NCI-H1436 treated with DMSO at 0.1 percent for 48 hours (cell line): ENCODE measurements around the gene ATXN2.

Experiments
- DNase-seq: peaks from one replicate; lab custom pipeline; 2025; lab: John Stamatoyannopoulos, UW

Gene ATXN2

DNA sequence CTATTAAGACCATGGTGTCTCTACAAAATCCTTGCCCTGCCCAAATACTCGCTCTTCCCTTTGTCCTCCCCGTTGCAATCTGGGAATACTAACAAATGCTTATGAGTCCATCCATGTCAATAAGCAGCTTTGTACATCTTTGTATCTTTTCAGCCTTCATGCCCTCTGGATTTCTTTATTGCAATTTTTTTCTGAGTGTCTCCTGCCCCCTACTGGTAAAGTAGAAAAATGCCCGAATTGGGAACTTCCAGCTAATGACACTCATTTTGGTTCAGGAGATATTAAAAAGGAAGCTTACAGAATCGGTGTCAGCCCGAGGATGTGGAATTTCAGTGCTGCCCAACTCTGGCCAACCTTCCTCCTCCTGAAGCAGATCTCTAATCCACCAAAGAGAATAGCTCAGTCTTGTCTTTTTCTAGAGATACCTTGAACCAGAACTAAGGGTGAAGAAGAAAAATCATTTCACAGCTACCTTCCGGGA lies 147.4 kb downstream of the ATXN2 start:
- DNase-seq, result peak; percentile 9

DNA sequence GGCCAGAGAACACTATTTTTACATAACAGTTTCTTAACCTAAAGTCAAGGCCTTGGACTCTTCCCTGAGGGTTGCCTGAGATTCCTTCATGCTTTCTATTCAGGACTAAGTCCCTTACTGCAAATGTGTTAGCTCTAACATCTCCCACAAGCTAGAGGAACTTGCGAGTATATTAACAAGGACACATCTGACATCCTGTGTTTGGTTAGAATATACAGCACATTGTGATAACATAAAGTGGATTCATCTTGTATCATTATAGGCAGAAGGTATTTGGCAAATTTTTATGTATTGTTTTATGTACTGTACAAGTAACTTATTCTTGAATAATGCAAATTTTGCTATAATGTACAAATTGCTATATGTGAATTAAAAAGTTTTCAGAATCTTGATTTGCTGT lies 147.9 kb downstream of the ATXN2 start:
- no peak for DNase-seq

DNA sequence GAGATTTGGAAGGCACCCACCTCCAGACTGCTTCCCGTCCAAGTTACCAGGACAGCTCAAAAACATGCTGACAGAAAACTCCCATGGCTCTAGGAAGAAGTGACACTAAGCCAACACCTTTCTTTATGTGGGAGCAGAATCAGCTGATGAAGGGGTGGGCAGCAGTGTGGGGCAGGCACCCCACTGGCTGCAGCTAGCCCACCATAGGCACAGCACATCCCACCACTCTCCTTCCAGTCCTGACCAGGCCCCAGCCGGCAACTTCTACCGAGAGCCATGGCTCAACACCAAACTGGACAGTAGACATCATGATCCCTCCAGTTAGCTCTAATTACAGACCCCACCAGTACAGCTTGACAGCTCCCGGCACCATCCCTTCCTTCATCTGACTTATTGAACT lies 148.4 kb downstream of the ATXN2 start:
- DNase-seq, result no peak

DNA sequence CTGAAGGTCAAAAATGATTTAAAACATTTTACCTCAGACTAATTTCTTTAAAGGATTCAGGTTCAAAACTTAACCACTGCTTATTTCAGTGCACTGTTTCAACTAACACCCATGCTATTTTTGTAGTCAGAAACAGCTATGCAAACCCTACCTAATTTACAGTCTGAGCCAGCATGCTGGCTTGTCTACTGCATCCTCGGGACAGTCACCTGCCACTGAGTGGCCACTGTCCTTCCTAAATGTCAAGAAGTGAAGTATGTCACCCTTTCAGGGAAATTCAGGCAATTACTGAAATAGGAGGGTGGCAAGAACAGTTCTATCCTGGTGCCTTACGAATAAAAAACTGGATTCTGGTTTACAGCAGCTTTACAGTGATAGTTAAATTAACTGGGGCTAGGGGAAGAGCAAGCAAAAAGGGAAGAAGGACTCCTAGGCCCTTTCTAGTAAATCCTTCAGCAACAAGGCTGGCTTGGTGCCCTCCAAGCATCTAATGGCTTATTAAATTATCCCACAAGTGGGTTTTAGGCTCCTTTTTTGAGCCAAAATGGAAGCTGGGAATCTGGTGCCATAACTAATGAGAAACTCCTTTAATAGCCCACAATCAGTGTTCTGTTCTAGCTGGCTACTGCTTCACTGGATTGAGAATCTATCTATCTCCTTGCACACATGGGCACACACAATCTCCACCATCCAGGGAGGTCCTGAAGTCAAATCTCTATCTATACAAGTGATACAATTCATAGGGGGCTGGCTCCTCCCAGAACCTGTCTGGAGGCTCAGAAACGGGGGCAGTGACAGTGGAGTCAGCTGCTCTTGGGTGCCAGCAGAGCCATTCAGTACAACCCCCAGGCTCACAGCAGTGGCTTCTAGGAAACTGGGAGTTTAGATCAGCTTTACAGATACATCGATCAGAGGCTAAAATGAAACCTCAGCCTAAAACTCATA lies 150.0 kb downstream of the ATXN2 start:
- no peak for DNase-seq

DNA sequence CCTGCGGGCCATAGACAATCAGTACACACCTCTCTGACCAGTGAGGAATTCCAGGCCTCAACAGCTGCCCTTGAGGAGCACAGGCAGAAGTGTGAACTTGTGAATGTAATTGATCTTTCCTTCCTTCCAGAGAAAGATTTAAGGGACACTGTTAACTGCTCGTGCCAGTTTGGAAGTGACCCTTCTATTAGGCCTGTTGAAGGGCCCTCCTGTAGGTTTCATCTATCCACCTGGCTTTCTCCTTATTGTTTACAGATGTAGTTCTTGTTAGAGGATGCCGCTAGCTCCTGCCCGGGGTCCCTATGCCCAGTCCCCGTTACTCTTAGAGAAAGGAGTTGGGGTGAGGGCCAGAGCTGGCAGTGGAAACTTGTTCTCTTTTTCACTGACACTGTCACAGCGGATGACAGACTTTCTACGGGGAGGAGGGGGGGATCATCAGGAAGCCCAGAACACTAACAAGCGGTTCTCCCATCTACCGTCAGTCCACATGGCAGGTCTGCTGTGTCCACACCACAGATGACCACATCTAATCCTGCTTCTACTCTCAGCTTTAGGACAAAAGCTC lies 150.8 kb downstream of the ATXN2 start:
- no peak for DNase-seq

DNA sequence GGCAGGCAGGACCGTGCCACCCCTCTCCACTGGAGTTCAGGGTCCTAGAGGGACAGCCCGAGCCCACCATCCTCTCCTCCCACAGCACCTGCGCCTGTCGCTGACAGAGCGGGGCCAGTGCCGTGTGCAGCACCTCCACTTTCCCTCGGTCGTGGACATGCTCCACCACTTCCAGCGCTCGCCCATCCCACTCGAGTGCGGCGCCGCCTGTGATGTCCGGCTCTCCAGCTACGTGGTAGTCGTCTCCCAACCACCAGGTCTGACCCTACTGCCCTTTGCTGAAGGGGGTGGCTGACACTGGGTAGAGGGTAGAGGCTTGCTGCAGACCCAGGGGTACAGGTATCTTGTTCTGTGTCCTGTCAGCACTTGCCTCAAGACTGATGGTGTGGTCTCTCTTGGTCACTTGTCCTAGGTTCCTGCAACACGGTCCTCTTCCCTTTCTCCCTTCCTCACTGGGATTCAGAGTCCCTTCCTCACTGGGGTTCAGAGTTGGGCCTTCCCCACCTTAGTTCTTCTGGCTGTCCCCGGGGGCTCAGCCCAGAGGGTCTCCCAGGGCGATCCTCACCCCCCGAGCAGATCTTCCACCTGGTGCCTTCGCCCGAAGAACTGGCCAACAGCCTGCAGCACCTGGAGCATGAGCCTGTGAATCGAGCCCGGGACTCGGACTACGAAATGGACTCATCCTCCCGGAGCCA lies 151.4 kb downstream of the ATXN2 start:
- no peak for DNase-seq

DNA sequence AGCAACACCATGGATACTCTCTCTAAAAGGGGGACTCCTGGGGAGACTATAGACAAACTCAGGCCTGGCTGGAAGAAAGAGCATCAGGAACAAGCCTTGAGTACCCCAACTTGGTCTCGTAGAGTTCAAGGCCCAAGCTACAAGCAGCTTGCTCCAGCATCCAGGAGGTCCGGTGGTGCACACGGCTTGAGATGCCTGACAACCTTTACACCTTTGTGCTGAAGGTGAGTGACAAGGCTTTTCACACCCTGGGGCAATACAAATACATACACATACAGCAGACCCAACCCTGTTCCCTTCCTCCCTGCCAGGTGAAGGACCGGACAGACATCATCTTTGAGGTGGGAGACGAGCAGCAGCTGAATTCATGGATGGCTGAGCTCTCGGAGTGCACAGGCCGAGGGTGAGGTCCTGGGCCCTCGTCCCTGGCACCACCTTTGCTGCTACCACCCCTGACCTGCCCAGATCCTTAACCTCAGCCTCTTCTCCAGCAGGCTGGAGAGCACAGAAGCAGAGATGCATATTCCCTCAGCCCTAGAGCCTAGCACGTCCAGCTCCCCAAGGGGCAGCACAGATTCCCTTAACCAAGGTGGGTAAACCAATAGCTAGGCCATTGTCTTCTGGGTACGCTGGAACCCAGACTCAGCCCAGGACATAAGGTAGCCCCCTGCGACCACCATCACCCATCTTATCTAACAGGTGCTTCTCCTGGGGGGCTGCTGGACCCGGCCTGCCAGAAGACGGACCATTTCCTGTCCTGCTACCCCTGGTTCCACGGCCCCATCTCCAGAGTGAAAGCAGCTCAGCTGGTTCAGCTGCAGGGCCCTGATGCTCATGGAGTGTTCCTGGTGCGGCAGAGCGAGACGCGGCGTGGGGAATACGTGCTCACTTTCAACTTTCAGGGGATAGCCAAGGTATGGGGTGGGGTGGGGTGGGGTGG lies 152.2 kb downstream of the ATXN2 start:
- DNase-seq, result no peak

DNA sequence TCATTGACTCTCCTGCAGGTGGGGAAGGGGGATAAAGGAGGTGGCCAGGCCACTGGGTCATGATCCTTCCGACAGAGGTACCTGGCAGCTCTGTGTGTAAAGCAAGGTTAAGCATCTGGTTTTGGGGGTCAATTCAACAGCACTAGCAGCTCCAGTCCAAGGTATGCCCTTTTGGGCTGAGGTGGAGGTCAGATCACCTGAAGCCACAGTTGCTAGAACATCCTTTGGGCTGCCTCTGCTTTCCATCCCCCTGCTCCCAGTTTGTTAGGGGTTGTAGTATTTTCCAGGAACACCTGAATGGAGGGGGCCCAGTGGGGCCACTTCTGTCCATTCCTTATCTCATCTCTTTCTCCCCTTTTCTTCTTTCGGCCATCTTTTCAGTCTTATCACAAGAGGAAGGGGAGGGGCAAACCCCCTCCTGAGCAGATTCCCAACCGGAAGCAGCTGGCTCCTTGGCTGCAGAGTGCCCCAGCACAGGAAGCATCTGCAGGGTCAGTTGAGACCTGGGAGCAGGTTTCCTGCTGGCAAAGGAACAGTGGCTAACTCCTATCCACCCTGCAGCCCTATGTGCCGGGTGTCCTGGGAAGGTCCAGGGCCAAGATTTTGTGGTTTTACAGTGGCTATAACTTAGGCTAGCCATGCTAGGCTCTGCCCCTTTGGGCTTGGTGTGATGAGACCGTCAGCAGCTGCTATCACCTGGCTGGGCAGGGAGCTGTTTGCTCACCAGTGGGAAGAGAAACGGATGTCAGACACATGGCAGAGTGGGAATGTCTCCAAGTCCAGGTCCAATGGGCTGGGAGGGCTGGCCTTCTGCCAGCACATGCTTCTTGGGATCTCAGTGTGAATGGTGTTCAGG lies 153.2 kb downstream of the ATXN2 start:
- no peak for DNase-seq

DNA sequence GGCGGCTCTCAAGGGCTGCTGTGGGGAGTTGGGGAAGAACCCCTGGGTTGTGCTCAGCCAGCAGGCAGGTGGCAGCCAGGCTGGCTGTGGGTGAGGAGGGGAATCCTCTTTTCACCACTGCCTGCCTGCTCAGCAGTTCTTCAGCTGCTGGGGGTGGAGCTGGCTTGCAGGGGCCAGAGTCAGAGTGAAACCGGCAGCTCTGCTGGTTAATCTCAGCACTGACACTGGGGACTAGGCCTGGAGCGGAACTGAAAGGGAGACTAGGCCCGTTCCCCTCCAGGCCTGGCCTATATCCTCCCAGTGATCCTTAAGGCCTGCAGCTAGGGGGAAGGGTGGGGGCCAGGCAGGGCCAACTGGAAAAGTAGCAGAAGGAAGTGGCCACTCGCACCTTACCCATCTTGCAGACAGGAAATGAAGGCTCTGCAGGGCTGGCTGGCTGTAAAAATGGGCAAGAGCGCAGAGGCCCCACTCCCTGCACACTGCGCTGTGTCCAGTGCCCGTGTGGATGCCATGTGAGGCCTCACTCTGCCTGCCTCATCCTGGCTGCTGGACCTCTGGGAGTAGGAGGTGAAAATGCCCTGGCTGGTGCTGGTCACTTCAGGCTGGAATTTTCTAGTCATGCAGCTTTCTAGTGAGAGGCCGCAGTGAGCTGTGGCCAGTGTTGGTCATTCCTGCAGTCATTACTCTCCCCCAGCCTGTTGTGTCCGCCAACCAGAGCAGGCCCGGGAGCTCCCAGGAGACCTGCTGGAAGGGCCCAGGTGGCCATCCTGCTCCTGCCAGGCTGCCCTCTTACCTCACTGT lies 154.0 kb downstream of the ATXN2 start:
- DNase-seq, result no peak

DNA sequence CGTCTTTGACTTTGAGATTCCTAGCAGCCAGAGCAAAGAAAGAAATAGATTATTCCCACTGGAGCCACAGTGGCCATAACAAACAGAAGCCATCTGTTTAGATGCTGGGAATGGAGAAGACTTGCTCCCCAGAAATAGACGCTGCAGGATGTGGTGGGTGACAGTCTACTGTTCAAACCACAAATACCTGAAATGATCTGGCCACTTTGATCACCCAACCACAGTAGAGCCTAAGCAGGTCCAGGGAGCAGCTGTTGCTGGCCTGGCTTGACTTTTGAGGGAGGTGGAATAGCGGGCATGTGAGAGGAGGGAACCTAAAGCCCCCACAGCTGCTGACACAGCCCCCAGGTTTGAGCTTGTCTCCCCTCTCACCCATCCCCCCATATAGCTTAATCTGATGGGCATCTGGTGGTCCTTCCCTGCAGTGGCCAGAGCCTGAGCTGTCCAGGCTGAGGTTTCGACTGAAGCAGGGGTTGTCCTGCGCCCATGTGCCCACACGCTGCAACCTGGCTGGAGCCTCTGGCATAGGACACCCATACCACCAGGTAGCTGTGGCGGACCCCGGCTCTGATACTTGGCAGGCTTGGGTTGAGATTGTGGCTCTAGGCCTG lies 154.7 kb downstream of the ATXN2 start:
- no peak for DNase-seq

DNA sequence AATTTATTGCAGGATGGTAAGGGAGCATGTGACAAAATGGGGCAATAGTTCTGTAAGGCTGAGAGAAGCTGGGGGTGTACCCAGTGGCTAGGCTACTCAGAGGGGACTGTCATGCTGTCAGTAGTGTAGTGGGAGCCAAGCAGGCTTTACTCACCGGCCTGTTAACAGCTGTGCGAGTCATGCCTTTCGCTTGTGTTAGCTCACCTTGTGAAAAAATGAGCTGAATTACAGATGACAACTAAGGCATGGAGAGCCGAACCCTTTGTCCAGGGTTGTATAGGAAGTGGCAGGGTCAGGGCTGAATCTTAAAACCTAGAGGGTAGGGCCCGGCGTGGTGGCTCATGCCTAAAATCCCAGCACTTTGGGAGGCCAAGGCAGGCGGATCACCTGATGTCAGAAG lies 155.5 kb downstream of the ATXN2 start:
- DNase-seq, result no peak

DNA sequence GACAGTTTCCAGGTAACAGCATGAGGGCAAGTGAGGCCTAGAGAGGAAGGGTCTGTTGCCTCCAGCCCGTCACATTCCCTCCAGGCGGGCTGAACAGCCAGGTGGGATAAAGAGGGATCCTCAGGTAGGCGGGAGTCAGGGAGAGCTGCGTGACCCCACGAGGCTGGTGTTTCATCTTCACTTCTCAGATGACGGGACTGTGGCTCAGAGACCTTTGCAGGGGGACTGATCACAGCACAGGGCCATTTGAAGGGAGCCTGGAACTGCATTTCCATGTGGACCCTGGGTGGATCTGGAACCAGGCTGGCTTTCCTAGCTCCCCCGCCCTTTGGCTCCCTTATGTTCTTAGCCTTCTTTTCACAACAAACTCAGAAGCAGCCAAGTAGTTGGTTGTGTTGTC lies 156.0 kb downstream of the ATXN2 start:
- DNase-seq, result no peak

DNA sequence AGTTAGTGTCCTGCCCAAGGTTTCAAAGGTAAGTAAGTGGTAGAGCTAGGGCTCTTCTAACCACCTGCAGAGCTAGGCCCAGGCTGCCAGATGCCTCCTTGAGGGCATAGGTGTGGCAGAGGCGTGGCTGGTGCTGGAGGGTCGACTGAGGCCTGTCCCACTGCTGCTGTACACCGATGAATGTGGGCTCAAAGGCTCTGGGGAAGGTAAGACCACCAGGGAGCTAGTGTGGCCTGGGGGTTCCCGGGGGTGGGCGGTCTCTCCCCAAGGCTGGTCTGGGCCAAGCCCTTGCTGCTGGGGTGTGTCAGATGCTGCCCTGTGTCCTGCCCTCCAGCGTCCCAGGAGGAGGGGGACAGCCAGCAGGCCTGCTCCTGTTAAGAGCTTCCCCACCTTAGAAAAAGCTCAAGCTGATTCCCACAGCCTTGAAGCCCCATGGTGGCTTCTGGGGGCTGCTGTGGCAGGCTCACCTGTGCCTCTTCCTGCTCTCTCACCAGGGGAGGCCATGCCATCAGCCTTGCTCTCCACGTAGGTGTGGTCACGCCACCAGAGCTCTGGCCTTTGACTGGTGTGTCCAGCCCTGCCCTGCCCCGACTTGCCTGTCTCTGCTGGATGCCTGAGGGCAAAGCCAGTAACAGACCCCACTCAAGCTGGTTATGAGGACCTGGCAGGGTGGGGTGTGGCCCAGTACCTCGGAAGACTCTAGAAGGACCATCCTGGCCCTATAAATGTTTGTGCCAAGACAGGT lies 156.6 kb downstream of the ATXN2 start:
- DNase-seq, result no peak

DNA sequence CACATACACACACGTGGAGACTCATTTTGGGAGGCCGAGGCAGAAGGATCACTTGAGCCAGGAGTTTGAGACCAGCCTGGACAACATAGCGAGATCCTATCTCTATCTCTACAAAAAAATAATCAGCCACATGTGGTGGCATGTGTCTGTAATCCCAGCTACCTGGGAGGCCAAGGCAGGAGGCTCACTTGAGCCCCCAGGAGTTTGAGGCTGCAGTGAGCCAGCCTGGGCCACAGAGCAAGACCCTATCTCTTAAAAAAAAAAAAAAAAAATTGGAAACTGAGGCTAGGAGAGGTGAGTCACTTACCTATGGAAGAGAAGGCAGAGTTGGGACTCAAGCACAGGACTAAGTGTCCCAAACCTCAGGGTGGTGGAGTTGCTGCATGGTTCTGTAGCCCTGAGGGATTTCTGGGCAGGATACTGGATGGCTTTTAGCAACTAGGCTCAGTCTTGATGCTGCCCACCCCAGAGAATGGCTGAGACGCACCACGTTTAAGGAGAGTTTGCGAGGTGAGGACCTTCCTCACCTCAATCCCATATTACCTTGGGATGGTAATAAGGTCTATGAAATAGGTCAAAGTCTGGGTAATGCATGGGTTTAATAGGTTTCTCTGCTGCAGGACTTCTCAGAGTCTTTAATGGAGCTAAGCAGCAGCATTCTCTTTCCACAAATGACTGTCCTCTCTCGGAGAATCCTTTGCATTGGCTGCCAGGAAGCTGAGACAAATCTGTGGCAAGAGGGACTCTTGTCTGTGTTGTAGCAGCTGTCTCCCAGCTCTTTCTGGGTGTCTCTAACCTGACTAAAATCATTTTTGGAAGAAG lies 157.8 kb downstream of the ATXN2 start:
- no peak for DNase-seq

DNA sequence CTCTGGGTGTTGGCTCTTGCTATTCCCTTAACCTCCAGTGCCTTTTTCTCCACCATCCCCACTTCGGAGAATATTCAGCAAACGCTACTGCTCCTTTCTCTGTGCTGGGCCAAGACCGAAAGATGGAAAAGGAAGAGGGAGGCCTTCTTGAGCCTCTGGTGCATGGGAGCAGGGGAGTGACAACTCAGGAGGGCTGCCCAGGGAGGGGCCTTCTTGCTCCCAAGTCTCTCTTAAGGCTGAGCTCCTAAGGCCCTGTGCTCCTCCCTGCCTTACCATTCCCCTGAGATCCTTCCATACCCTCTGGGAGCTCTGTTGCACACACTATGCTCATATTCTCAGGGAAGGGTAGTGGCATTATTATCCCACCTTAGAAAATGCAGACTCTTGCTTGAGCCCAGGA lies 158.5 kb downstream of the ATXN2 start:
- DNase-seq, result no peak

DNA sequence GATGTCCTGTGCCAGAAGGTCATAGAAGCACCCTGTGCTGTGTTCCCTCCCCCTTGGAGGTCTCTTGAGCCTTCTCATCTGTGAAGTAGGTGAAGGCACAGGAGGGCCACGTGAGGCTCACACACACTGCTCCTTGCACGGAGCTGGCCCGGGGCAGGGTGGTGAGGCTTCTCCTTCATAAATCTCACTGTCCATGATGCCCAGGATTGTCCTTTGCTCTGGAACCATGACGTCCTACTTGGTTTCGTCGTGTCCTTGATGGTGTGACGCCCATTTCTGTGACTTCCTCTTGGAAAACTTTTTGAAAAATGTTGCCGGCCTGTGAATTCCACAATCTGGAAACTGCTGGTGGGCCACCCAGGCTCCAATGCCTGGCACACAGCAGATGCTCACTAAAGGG lies 159.0 kb downstream of the ATXN2 start:
- DNase-seq, result no peak

DNA sequence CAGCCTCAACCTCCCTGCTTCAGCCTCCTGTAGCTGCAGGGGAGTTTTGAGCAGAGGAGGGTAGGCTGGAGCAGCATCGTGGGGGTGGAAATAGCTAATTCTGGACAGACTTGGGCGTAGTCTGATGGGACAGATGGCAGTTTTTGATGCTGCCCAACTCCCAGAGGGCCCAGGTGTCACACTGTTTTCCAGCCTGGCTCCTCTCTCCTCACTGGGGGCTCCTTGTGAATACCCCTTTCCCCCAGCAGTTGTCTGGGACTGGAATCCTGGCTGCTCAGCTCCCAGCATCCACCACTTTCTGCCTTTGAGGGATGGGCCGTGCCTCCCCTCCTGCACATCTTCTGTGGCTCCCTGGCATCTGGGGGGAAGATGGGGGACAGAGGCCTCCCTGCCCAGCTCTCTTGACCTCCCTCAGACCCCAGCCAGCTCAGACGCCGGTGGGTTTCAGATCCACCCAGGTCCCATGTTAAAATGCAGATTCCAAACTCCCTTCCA lies 159.4 kb downstream of the ATXN2 start:
- DNase-seq, result no peak

DNA sequence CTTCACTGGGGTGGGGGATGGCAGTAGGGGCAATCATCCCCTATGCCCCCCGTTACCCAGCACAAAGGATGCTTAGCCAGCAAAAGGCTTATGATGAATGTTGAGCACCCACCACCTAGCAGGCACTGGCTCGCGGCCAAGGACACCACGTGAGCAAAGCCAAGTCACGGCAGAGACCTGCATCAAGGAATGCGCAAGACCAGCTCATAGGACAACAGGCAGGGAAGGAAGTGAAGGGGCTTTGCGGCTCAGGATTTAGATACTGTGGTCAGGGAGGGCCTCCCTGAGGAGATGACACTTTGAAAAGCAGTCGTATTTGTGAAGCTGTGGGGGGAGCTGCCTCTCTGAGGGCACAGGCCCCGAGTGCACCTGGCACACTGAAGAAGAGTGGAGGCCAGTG lies 160.6 kb downstream of the ATXN2 start:
- no peak for DNase-seq
